ENCODE results near the gene CDK3. TPM values are rescaled to one million over a fixed set of nuclear protein-coding genes. Genes with fewer than 3 reads are reported as not detected.
"Not testable (repeated sequence)": the region's sequence is repeated elsewhere in the genome, so short reads cannot be mapped to it uniquely, and the experiment has no call there.

The CDK3 gene
- total RNA-seq, 1 experiment from 2014 or later, result 6.4 TPM

DNA sequence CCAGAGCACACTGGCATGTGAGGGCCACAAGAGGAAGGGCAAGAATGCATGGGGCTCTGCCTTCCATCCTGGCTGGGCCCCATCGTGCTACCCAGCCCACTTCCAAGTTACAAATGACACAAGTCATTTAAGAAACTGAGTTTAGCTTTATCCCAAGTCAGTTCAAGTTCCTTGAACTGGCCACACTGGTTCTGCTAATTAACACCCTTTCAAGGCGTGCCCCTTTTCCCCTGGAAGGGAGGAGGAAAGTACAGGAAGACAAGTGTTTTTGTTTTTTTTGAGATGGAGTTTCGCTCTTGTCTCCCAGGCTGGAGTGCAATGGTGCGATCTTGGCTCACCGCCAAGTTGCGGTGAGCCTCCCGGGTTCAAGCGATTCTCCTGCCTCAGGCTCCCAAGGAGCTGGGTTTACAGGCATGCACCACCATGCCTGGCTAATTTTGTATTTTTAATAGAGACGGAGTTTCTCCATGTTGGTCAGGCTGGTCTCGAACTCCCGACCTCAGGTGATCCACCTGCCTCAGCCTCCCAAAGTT is 43.9 kb downstream of the CDK3 start:
- H3K4me3 ChIP-seq, DNase-seq, H3K27me3 ChIP-seq, H3K9me3 ChIP-seq: not testable (repeated sequence)
- peaks cover 95% of the 10 kb centered on the region for H3K36me3 ChIP-seq

GRCh38 chr17:76046064-76046463 is 45.4 kb downstream of the CDK3 start:
- no peak overlapping the region for H3K4me3 ChIP-seq
- no peak for DNase-seq
- no peaks in the 10 kb centered on the region for H3K9me3 ChIP-seq
- no peaks in the 10 kb centered on the region for H3K27me3 ChIP-seq
- H3K36me3 ChIP-seq, result peaks cover 91% of the 10 kb centered on the region

DNA sequence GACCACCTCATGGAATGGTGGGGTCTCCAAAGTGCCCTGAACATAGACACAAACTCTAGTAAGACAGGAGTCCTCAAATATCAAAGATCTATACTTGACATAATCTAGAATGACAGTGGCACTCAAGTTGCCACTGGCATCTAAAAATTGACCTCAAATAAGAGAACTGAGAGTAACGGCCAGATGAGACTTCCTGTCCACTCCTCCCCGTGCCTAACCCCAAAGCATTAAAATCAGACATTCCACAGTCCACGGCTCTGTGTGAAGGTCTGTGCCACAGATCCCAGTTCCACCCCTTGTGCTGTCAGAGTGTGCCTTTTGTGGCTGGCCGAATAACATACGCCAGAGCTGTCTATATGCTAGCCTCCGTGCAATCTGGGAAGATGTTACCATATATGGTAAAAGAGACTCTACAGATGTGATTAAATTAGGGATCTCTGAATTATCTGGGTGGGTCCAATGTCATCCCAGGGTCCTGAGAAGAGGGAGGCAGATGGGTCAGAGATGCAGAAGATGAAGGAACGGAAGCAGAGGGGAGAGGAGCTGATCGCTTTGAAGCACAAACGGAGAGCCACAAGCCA is 47.5 kb downstream of the CDK3 start:
- peaks cover 84% of the 10 kb centered on the region for H3K36me3 ChIP-seq
- H3K9me3 ChIP-seq, result no peaks in the 10 kb centered on the region
- no peak for DNase-seq
- H3K4me3 ChIP-seq, result no peak overlapping the region
- H3K27me3 ChIP-seq, result no peaks in the 10 kb centered on the region

DNA sequence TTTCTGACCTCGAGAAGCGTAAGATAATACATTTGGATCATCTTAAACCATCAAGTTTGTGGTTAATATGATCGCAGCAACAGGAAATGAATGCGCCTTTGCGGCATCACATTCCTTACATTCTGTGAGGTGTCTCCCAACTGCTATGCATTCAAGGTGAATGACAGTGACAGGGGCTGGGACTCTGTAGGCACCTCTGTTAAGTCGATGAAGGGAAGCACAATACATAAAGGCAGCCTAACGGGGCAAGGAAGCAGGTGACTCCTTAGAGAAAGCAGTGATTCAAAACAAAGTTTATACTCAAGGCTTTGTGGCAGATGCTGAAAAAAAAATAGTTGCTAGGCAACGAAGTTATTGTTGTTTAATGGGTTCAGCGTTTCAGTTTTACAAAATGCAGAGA is 48.1 kb downstream of the CDK3 start:
- peaks cover 82% of the 10 kb centered on the region for H3K36me3 ChIP-seq
- H3K9me3 ChIP-seq, result no peaks in the 10 kb centered on the region
- H3K27me3 ChIP-seq, result no peaks in the 10 kb centered on the region
- no peak for DNase-seq
- no peak overlapping the region for H3K4me3 ChIP-seq

- H3K27me3 ChIP-seq, result no peaks in the 10 kb centered on the region
Measured at GRCh38 chr17:76049239-76049638, 48.6 kb downstream of the CDK3 start.

GRCh38 chr17:76049836-76050537 is 49.3 kb downstream of the CDK3 start:
- DNase-seq, result no peak
- H3K4me3 ChIP-seq, result no peak overlapping the region
- H3K36me3 ChIP-seq, result peaks cover 80% of the 10 kb centered on the region
- H3K27me3 ChIP-seq, result no peaks in the 10 kb centered on the region
- no peaks in the 10 kb centered on the region for H3K9me3 ChIP-seq

More at GRCh38 chr17:76049239-76049638, 48.6 kb downstream of the CDK3 start:
- Histone ChIP-seq H3K4me3 (no peak overlapping the region), H3K36me3 (peaks cover 82% of the 10 kb centered on the region), H3K9me3 (no peaks in the 10 kb centered on the region)
- no peak for DNase-seq

DNA sequence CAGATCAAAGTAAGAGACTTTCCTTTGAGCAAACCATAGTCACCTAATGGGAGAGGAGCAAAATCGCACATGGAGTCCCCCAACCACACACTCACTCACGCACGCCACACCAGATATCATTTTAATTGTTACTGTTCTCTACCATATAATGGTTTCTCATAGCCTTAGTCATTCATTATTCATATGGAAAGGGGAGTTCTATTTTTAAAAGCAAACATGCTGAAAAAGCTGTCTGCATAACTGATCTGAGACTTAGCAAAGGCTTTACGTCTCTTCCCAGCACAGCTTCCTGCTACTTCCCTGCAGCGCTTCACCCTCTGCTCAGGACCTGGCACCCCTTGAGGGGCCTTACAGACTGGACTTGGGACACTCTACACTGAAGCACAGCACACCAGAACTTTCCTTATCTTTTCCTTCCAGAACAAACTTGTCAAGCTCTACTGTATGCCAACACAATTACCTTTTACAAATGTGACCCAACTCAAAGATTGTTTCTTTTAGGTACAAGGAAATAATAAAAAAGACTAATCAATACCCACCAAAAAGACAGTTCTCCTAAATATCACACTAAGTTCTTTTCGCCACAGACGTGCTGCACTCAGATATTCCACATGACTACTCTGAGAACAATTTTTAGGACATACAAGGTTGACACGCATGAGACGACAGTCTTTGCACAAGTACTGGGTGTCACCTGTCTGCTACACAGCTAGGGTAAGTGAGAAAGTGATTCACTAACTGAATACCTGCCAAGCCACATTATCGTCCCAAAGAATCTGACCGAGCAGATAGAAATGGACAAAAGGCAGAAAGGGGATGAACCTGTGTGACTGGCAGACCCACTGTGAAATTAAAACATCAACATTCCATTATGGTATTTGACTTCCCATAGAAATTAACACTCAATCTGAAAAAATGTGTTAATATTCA is 50.1 kb downstream of the CDK3 start:
- Histone ChIP-seq H3K9me3 (no peaks in the 10 kb centered on the region), H3K4me3 (no peak overlapping the region), H3K36me3 (peaks cover 78% of the 10 kb centered on the region), H3K27me3 (no peaks in the 10 kb centered on the region)
- no peak for DNase-seq

DNA sequence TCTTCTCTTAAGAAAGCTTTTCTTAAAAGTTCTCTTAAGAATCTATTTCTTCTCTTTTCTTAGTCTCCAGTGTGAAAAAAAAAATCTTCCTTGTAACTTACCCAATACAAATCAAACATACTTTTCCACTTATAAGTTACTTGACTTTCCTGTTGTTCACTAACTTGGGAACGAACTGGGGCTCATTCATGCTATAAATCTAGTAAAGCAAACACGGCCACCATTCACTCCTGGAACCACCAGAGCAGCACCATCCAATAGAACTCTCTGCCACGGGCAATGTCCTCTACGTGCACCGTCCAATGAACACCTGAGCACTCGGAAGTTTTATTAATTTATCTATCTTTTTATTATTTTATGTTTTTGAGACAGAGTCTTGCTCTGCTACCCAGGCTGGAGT is 50.9 kb downstream of the CDK3 start:
- DNase-seq, result no peak
- Histone ChIP-seq H3K4me3 (no peak overlapping the region), H3K9me3 (no peaks in the 10 kb centered on the region), H3K27me3 (no peaks in the 10 kb centered on the region), H3K36me3 (peaks cover 80% of the 10 kb centered on the region)

DNA sequence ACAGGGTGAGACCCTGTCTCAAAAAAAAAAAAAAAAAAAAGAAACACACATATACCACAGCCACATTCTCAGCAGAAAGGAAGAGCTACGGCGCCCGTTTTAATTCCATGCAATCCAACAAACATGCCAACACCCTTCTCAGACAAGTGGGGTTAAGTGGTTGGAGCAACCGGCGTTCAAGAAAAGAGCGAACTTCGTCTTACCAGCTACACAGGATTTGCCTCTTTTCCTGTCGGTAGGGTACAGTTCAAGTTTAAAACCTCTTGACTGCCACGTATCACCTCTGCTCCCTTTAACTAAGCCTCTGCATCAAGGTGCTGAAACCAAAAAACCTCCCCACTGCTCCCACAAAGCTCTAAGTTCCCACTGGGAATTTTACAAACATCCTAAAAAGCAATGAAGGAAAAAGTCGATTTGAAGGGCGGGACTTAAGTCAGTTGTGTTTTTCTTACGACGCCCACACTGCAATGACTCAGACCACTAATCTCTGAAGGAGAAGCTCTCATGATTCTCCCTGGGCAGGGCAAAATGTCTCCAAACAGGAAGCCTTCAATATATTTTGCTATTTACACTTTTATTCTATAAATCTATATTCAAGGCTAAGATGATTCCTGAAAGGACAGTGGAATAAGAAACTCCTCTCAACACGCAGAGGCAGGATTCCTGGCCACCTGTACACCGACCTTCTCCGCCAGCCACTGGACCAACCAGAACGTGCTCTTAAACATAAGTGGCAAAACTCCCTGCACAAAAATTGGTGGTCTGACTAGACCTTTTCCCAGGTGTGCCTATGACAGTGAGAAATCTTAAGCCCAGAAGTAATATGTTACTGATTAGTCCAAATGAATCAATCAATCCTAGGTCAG is 52.8 kb downstream of the CDK3 start:
- peak; percentile 49 for DNase-seq
- Histone ChIP-seq H3K27me3 (no peaks in the 10 kb centered on the region), H3K9me3 (no peaks in the 10 kb centered on the region), H3K4me3 (no peak overlapping the region), H3K36me3 (peaks cover 80% of the 10 kb centered on the region)

- no peak for DNase-seq
Measured at GRCh38 chr17:76054112-76054476, 53.4 kb downstream of the CDK3 start.

More at GRCh38 chr17:76054112-76054476, 53.4 kb downstream of the CDK3 start:
- Histone ChIP-seq H3K9me3 (no peaks in the 10 kb centered on the region), H3K4me3 (no peak overlapping the region), H3K27me3 (no peaks in the 10 kb centered on the region), H3K36me3 (peaks cover 80% of the 10 kb centered on the region)

Other genes starting within 250 kb of the CDK3 start
- 30.4 and 51.1 TPM in 2 replicates for gene GALK1, start 235.7 kb upstream of the CDK3 start, total RNA-seq (2014; rRNA removed; shearing (Covaris generic); ENCODE audit: low replicate concordance)
- gene UNK, start 216.0 kb upstream of the CDK3 start, total RNA-seq (2014; rRNA removed; shearing (Covaris generic); ENCODE audit: low replicate concordance), result 16.0 and 48.1 TPM in 2 replicates
- gene UNC13D, start 156.5 kb upstream of the CDK3 start, total RNA-seq (2014; rRNA removed; shearing (Covaris generic); ENCODE audit: low replicate concordance), result 0.20 and 0.23 TPM in 2 replicates
- 6.6 and 7.9 TPM in 2 replicates for gene WBP2, start 145.5 kb upstream of the CDK3 start, total RNA-seq (2014; rRNA removed; shearing (Covaris generic); ENCODE audit: low replicate concordance)
- 40.4 and 54.2 TPM in 2 replicates for gene TRIM47, start 122.3 kb upstream of the CDK3 start, total RNA-seq (2014; rRNA removed; shearing (Covaris generic); ENCODE audit: low replicate concordance)
- gene TRIM65, start 103.9 kb upstream of the CDK3 start, total RNA-seq (2014; rRNA removed; shearing (Covaris generic); ENCODE audit: low replicate concordance), result 27.6 and 49.4 TPM in 2 replicates
- 75.8 and 100 TPM in 2 replicates for gene MRPL38, start 96.0 kb upstream of the CDK3 start, total RNA-seq (2014; rRNA removed; shearing (Covaris generic); ENCODE audit: low replicate concordance)
- gene FBF1, start 59.8 kb upstream of the CDK3 start, total RNA-seq (2014; rRNA removed; shearing (Covaris generic); ENCODE audit: low replicate concordance), result 13.4 and 15.2 TPM in 2 replicates
- 24.5 and 26.9 TPM in 2 replicates for gene ACOX1, start 21.7 kb upstream of the CDK3 start, total RNA-seq (2014; rRNA removed; shearing (Covaris generic); ENCODE audit: low replicate concordance)
- gene TEN1, start 21.6 kb upstream of the CDK3 start, total RNA-seq (2014; rRNA removed; shearing (Covaris generic); ENCODE audit: low replicate concordance), result 23.2 and 23.9 TPM in 2 replicates
- not detected in 2 replicates for gene EVPL, start 26.5 kb downstream of the CDK3 start, total RNA-seq (2014; rRNA removed; shearing (Covaris generic); ENCODE audit: low replicate concordance)
- gene SRP68, start 71.7 kb downstream of the CDK3 start, total RNA-seq (2014; rRNA removed; shearing (Covaris generic); ENCODE audit: low replicate concordance), result 70.0 and 99.9 TPM in 2 replicates
- gene GALR2, start 73.9 kb downstream of the CDK3 start, total RNA-seq (2014; rRNA removed; shearing (Covaris generic); ENCODE audit: low replicate concordance), result not detected in 2 replicates
- gene ZACN, start 78.3 kb downstream of the CDK3 start, total RNA-seq (2014; rRNA removed; shearing (Covaris generic); ENCODE audit: low replicate concordance), result not detected in 2 replicates
- 54.5 and 81.8 TPM in 2 replicates for gene EXOC7, start 102.9 kb downstream of the CDK3 start, total RNA-seq (2014; rRNA removed; shearing (Covaris generic); ENCODE audit: low replicate concordance)
- not detected in 2 replicates for gene FOXJ1, start 140.4 kb downstream of the CDK3 start, total RNA-seq (2014; rRNA removed; shearing (Covaris generic); ENCODE audit: low replicate concordance)
- 0.40 and 0.94 TPM in 2 replicates for gene RNF157, start 239.6 kb downstream of the CDK3 start, total RNA-seq (2014; rRNA removed; shearing (Covaris generic); ENCODE audit: low replicate concordance)